Measurements from ENCODE around the gene SNORC. TPM values are rescaled to one million over a fixed set of nuclear protein-coding genes. Genes with fewer than 3 reads are reported as not detected.

SNORC gene
- total RNA-seq, 1 donor from 2014 or later, result 5.6 TPM

DNA sequence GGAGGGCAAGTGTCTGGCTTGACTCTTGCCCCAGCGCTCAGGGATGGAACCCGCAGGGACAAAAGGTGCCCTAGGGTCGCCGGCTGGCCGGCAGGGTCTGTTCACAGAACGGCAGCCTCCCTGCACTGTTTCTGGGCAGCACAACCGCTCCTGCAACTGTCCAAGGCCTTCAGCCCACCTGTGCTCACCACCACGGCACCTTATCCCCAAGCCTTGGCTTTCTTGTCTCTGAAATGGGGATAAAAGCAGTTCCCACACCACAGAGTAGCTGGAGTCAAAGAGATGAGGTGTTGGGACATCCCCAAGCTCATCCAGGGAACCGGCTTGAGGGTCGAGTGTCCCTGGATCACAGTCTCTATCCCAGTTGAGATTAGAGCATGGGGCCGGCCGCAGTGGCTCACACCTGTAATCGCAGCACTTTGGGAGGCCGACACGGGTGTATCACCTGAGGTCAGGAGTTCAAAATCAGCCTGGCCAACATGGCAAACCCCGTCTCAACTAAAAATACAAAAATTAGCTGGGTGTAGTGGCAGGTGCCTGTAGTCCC lies 4.7 kb downstream of the SNORC start:
- Mint-ChIP-seq H3K9me3 (ENCODE audit: unreplicated experiment) (no peaks in the 10 kb centered on the region), H3K27me3 (ENCODE audit: unreplicated experiment) (peaks cover 22% of the 10 kb centered on the region), H3K4me1 (ENCODE audit: unreplicated experiment) (peaks cover 10% of the 10 kb centered on the region), H3K27ac (ENCODE audit: unreplicated experiment) (no peak overlapping the region), H3K4me3 (ENCODE audit: unreplicated experiment) (peak overlapping the region; percentile 69), H3K36me3 (ENCODE audit: low read depth, unreplicated experiment) (peaks cover 8% of the 10 kb centered on the region)
- TF ChIP-seq, protein P1, sequence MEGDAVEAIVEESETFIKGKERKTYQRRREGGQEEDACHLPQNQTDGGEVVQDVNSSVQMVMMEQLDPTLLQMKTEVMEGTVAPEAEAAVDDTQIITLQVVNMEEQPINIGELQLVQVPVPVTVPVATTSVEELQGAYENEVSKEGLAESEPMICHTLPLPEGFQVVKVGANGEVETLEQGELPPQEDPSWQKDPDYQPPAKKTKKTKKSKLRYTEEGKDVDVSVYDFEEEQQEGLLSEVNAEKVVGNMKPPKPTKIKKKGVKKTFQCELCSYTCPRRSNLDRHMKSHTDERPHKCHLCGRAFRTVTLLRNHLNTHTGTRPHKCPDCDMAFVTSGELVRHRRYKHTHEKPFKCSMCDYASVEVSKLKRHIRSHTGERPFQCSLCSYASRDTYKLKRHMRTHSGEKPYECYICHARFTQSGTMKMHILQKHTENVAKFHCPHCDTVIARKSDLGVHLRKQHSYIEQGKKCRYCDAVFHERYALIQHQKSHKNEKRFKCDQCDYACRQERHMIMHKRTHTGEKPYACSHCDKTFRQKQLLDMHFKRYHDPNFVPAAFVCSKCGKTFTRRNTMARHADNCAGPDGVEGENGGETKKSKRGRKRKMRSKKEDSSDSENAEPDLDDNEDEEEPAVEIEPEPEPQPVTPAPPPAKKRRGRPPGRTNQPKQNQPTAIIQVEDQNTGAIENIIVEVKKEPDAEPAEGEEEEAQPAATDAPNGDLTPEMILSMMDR (IDR thresholded peaks at IDR 0.05; ENCODE audit: unreplicated experiment), result no peak
- no peak for DNase-seq (ENCODE audit: low spot score)

DNA sequence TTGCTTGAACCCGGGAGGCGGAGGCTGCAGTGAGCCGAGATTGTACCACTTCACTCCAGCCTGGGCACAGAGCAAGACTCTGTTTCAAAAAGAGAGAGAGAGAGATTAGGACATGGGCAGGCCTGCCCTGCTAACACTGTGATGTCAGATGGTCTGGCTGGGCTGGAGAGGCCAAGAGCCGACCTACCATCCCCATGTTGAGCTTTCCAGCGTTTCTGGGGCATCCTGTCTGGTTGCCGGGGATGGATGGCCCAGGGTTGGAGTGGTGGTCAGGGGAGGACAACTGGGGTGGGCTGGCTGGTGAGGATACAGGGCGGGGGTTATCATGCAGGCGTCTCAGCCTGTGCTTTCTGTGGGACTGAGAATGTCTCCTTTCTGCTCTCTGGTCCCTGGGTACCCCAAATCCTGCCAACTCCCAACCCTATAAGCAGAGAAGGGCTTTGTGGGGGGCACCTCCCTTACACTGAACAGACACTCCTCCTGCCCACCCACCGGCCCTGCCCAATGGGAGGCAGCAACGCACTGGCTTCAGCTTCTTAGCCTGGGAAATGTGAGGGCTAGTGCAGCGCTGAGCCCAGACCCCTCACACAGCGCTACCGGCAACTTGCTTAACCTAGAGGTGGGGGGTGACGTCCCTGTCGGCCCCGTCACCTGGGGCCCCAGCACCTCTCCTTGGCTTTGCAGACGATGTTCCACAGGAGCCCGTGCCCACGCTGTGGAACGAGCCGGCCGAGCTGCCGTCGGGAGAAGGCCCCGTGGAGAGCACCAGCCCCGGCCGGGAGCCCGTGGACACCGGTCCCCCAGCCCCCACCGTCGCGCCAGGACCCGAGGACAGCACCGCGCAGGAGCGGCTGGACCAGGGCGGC lies 5.4 kb downstream of the SNORC start:
- peak overlapping the region; percentile 69 for H3K4me3 Mint-ChIP-seq (ENCODE audit: unreplicated experiment)
- TF ChIP-seq, protein P1 (IDR thresholded peaks at IDR 0.05; ENCODE audit: unreplicated experiment), result no peak
- H3K4me1 Mint-ChIP-seq (ENCODE audit: unreplicated experiment), result peaks cover 9% of the 10 kb centered on the region
- peak; percentile 37 for DNase-seq (ENCODE audit: low spot score)
- peaks cover 8% of the 10 kb centered on the region for H3K36me3 Mint-ChIP-seq (ENCODE audit: low read depth, unreplicated experiment)
- peaks cover 22% of the 10 kb centered on the region for H3K27me3 Mint-ChIP-seq (ENCODE audit: unreplicated experiment)
- H3K27ac Mint-ChIP-seq (ENCODE audit: unreplicated experiment), result no peak overlapping the region
- H3K9me3 Mint-ChIP-seq (ENCODE audit: unreplicated experiment), result no peaks in the 10 kb centered on the region

DNA sequence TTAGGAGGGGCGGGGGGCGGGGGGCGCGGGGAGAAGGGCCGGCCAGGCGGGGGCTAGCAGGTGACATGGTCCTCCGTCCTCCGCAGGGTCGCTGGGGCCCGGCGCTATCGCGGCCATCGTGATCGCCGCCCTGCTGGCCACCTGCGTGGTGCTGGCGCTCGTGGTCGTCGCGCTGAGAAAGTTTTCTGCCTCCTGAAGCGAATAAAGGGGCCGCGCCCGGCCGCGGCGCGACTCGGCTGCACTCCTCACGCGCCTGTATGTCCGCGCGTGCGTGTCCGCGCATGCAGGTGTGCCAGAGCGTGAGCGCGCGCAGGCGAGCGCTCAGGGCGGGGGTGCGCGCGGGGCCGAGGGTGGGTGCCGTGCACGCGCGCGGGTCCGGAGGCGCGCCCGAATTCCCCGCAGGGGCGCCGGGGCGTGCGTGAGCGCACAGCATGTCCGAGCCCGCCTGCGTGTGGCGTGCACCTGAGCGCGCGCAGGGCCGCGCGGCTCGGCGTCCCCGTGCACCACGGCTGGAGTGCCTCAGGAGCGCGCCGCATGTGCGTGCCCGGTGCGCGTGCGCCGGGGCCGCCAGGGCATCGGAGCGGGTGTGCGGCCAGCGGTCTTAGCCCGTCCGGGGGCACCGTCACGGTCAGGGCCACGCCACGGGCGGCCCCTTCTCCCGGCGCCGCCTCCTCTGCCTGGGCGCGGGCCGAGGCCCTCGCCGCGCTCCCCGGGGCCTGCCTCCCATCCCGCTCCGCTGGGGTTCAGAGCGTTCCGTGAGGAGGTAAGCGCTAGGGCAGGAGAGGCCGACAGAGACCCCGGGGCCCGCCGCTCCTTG lies 6.3 kb downstream of the SNORC start:
- H3K4me1 Mint-ChIP-seq (ENCODE audit: unreplicated experiment), result peaks cover 9% of the 10 kb centered on the region
- no peaks in the 10 kb centered on the region for H3K9me3 Mint-ChIP-seq (ENCODE audit: unreplicated experiment)
- peaks cover 8% of the 10 kb centered on the region for H3K36me3 Mint-ChIP-seq (ENCODE audit: low read depth, unreplicated experiment)
- TF ChIP-seq, protein P1 (IDR thresholded peaks at IDR 0.05; ENCODE audit: unreplicated experiment), result peak; percentile 18
- DNase-seq (ENCODE audit: low spot score), result peak; percentile 38
- H3K4me3 Mint-ChIP-seq (ENCODE audit: unreplicated experiment), result no peak overlapping the region
- peaks cover 22% of the 10 kb centered on the region for H3K27me3 Mint-ChIP-seq (ENCODE audit: unreplicated experiment)
- H3K27ac Mint-ChIP-seq (ENCODE audit: unreplicated experiment), result no peak overlapping the region

DNA sequence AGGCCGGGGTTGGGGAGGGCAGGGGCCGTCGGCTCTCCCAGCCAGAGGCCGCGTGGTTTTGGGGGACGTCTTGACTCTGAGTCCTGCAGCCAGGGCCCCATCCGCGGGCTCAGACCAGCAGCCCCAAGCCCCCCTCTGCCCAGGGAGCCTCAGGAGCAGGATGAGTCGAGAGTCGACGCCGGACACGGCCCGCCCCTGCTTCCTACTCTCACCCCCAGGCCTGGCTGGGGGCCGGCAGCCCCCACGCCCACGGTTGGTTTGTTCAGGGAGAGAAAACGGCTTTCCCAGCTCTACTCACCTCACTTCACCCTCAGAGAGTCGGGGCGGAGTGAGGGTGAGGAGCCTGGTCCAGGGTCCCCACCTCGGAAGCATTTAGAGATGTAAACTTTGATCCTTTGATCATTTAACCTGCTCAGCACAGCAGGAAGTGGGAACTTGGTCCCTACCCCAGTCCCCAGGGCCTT lies 6.9 kb downstream of the SNORC start:
- DNase-seq (ENCODE audit: low spot score), result no peak
- TF ChIP-seq, protein P1 (IDR thresholded peaks at IDR 0.05; ENCODE audit: unreplicated experiment), result no peak
- H3K27ac Mint-ChIP-seq (ENCODE audit: unreplicated experiment), result no peak overlapping the region
- H3K27me3 Mint-ChIP-seq (ENCODE audit: unreplicated experiment), result peaks cover 22% of the 10 kb centered on the region
- H3K4me3 Mint-ChIP-seq (ENCODE audit: unreplicated experiment), result peak overlapping the region; percentile 56
- H3K4me1 Mint-ChIP-seq (ENCODE audit: unreplicated experiment), result peaks cover 9% of the 10 kb centered on the region
- peaks cover 8% of the 10 kb centered on the region for H3K36me3 Mint-ChIP-seq (ENCODE audit: low read depth, unreplicated experiment)
- no peaks in the 10 kb centered on the region for H3K9me3 Mint-ChIP-seq (ENCODE audit: unreplicated experiment)
